ENCODE results near the gene RNF227. TPM values are rescaled to one million over a fixed set of nuclear protein-coding genes. Genes with fewer than 3 reads are reported as not detected.

The RNF227 gene
- total RNA-seq, 4 donors from 2014 or later = under 0.01 to 9.8 (median 5.3) TPM

GRCh38 chr17:7889166-7889955 is 26.7 kb downstream of the RNF227 start:
- no peak overlapping the region for H3K4me3 ChIP-seq

GRCh38 chr17:7888184-7888920 is 27.7 kb downstream of the RNF227 start, which contains the start of gene CHD3:
TSS of gene CHD3 (plus strand) at chr17:7888789. CDS start at chr17:7889001, 212 bp downstream.
- H3K27me3 ChIP-seq = no peaks in the 10 kb centered on the region
- no peak for DNase-seq
- H3K27ac ChIP-seq = peak within 1 kb of the TSS; percentile 97 to 98
- H3K36me3 ChIP-seq = no peaks in the 10 kb centered on the region
- intact Hi-C loops (cut with DNase I; ENCODE audit: low total_unique reads) = no loop called here
- peak within 1 kb of the TSS; percentile 57 to 87 for H3K4me3 ChIP-seq
- H3K9me3 ChIP-seq = no peaks in the 10 kb centered on the region
- TF ChIP-seq POLR2A (IDR thresholded peaks at IDR 0.05) = no peak
- TF ChIP-seq, protein P1, sequence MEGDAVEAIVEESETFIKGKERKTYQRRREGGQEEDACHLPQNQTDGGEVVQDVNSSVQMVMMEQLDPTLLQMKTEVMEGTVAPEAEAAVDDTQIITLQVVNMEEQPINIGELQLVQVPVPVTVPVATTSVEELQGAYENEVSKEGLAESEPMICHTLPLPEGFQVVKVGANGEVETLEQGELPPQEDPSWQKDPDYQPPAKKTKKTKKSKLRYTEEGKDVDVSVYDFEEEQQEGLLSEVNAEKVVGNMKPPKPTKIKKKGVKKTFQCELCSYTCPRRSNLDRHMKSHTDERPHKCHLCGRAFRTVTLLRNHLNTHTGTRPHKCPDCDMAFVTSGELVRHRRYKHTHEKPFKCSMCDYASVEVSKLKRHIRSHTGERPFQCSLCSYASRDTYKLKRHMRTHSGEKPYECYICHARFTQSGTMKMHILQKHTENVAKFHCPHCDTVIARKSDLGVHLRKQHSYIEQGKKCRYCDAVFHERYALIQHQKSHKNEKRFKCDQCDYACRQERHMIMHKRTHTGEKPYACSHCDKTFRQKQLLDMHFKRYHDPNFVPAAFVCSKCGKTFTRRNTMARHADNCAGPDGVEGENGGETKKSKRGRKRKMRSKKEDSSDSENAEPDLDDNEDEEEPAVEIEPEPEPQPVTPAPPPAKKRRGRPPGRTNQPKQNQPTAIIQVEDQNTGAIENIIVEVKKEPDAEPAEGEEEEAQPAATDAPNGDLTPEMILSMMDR (IDR thresholded peaks at IDR 0.05) = no peak
- H3K4me1 ChIP-seq = peaks cover 6 to 23% of the 10 kb centered on the region in 2 donors

More at GRCh38 chr17:7889166-7889955, 26.7 kb downstream of the RNF227 start:
- peaks cover 6 to 23% of the 10 kb centered on the region in 2 donors for H3K4me1 ChIP-seq
- DNase-seq = peak; percentile 91 to 95
- H3K27me3 ChIP-seq = no peaks in the 10 kb centered on the region
- peak in 1 of 2 donors; percentile 31 for TF ChIP-seq POLR2A (IDR thresholded peaks at IDR 0.05)
- TF ChIP-seq, protein P1 (IDR thresholded peaks at IDR 0.05) = peak; percentile 21 to 75 (median 44)
- peak overlapping the region; percentile 97 to 98 for H3K27ac ChIP-seq
- H3K36me3 ChIP-seq = no peaks in the 10 kb centered on the region
- H3K9me3 ChIP-seq = no peaks in the 10 kb centered on the region
- intact Hi-C loops (cut with DNase I; ENCODE audit: low total_unique reads) = no loop called here

GRCh38 chr17:7887482-7888183 is 28.5 kb downstream of the RNF227 start:
- H3K9me3 ChIP-seq = no peaks in the 10 kb centered on the region
- H3K27me3 ChIP-seq = no peaks in the 10 kb centered on the region
- H3K4me1 ChIP-seq = peaks cover 10 to 23% of the 10 kb centered on the region in 2 donors
- no peaks in the 10 kb centered on the region for H3K36me3 ChIP-seq
- peak overlapping the region; percentile 57 to 87 for H3K4me3 ChIP-seq
- peak overlapping the region; percentile 97 to 98 for H3K27ac ChIP-seq
- peak; percentile 93 to 96 for DNase-seq
- intact Hi-C loops (cut with DNase I; ENCODE audit: low total_unique reads) = no loop called here
- peak in 1 of 2 donors; percentile 41 for TF ChIP-seq POLR2A (IDR thresholded peaks at IDR 0.05)
- TF ChIP-seq, protein P1 (IDR thresholded peaks at IDR 0.05) = peak in 1 of 4 experiments; percentile 5

- Histone ChIP-seq H3K36me3 (no peaks in the 10 kb centered on the region), H3K4me1 (peaks cover 10 to 23% of the 10 kb centered on the region in 2 donors), H3K27me3 (no peaks in the 10 kb centered on the region), H3K4me3 (peak overlapping the region; percentile 57 to 87), H3K27ac (peak overlapping the region; percentile 97 to 98), H3K9me3 (no peaks in the 10 kb centered on the region)
- DNase-seq = no peak
- intact Hi-C loops (cut with DNase I; ENCODE audit: low total_unique reads) = no loop called here
- TF ChIP-seq, protein P1 (IDR thresholded peaks at IDR 0.05) = peak in 1 of 4 experiments; percentile 7
- TF ChIP-seq POLR2A (IDR thresholded peaks at IDR 0.05) = no peak
These were observed 29.0 kb downstream of the RNF227 start for GRCh38 chr17:7887038-7887481.

All from uterus (tissue), 4 donors.